ENCODE results near the gene DCXR.
A peak's percentile ranks its signal among the peaks of the same experiment; 100 is the strongest.

Gene DCXR

DNA sequence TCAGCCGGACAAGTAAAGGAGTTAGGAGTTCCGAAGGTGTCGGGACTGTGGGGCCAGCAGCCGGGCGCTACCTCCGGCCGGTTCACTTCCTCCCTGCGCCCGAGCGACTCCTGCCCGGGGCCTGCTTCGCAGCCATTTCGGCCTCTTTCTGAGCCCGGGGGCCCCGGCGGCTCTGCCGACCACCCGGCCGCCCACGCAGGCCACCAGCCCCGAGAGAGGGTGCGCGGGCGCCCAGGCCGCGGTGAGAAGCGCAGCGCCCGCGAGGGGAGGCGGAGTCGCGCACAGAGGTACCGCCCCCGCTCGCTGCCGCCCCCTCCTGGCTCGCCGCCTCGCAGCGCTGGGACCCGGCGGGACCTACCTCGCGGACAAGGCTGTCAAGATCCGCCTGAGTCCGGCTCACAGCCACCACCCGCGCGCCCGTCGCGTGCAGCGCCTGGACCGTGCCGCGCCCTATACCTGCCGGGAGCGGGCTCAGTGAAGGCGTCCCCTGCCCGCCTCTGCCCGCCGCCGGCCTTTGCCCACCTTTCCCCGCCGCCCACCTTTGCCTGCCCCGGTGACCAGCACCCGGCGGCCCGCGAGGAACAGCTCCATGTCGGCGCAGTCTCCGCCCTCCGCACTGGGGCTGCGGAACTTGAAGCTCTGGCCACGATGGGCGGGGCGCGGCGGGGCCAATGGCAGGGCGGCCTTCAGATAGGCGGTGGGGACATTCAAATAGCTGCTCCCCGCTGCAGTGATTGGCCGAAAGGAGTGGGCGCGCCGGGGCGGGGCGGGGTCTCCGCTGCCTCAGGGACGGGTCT, at the start of gene DCXR:
Gene DCXR (minus strand): TSS at position 606 of the 797 bp plus-strand sequence. CDS start 15 bp downstream, at position 591.
- DNase-seq, result peak; percentile 98

DNA sequence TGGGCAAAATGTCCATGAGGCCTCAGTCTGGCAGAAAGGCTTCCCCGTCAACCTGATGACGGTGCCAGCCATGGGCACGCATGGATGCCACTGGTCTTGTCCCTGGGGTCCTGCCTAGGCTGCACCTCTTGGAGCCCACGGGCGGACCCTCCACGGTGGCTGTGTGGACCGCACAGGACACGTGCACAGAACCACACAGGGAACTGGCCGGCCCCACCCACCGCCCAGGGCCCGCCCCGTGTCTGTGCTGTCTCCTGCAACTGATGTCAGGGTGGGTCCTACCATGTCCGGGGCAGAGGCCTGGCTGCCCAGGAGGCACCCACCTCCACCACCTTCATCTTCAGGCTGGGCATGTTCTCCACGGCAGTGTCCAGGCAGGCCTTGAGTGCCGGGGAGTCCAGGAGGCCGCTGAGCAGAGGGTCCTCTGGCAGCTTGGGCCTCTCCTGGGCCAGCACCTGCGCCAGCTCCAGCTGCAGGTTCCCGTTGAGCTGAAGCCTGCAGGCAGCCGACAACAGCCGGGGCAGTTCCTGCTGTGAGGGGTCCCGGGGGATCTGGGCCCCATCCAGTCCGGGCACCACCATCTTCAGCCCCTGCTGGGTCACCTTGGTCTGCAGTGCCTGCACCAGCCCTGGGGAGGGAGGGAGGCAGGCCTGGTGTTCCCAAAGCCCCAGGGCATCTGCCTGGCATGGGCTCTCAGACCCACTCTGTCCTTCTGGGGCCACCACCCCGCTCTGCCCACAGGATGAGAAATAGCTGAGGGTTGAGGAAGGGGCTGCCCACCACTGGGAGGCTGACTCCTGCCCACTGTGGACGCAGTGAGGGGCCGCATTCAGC, 48.7 kb upstream of the DCXR start:
- no peak for DNase-seq

DNA sequence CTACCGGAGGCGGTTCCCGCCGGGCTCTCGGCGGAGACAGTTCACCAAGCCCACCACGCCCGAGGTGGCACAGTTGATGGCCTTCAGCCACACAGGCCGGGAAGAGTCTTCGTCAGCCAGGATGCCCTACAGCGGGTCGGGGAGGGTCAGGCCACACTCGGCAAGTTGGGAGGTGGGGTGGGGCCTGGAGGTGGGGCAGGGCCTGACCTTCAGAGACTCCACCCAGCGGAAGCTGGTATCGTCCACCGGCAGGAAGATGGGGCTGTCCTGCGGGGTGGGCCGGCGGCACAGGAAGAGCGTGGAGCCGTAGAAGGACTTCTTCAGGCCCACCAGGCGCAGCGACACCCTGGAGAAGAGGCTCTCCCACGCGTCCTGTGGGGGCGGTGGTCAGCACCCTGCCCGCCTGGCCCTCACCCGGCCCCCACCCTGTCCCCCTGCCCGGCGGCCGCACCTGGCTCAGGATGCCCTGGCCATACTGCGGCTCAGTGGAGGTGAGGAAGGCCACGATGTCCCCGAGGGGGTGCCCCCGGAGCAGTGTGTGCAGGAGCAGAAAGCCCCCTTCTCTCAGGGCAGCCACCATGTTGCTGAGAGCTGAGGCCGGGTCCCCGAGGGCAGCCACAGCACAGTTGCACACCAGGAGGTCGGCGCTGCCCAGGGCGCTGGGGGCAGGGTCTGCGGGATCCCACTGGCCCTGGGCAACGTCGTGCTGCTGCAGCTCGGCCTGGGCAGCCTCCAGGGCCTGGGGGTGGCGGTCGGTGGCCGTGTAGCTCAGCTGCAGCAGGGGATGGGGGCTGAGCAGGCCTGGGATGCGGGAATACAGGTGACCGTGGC, 47.7 kb upstream of the DCXR start:
- no peak for DNase-seq

DNA sequence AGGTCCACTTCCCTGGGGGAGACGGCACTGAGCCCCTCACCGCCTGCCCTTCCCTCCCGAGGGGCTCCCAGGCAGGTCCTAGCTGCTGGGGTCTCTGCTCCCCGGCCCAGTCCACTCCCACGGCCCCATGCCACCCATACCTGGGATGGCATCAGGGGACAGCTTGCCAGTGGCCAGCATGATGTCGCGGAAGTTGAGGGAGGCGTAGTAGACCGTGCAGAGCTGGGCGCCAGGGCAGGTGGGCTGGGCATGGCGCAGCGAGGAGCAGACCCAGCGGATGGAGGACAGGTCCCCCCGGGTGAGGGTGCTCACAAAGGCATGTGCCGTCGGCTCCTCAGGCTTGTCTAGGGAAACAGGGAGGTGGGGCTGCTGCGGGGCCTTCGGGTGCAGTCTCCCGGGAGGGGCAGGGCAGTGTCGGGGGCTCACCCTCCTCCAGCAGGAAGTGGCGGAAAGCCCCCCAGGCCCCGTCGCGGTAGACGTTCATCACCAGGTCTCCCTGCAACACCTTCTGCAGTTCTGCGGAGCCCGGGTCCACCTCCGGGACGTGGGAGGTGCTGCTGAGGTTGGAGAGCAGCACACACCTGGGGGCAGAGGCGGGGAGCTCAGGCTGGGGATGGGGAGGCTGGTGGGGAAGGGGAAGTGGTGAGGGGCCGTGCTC, 47.0 kb upstream of the DCXR start:
- no peak for DNase-seq

DNA sequence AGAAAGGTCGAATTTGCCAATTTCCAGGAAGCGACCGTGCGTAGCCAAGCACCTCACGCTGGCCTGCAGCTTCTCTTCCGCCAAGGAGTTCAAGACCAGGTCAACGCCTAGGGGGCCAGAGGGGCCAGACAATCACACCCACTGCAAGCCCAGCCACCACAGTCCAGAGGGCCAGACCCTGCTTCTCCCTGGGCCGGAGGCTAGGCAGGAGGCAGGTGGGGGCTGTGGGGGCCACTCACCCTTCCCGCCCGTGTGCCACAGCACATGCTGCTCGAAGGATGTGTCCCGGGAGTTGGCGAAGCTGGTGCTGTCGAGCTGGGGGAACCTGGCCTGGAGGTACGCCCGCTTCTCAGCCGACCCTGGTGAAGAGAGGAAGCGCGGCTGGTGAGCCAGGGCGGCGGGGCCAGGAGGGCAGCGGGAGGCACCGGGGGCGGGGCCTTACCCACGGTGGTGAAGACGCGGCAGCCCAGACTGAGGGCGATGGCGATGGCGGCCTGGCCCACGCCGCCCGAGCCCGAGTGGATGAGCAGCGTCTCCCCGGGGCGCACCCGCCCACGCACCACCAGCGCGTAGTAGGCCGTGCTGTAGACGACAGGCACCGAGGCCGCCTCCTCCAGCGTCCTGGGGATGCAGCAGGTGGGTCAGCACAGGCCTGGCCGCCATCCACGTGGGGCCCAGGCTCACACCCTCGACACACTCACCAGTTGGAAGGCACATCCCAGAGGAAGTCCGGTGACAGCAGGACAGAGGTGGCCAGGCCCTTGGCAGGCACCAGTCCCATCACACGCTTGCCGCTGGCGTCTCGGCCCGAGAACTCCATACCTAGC, 46.2 kb upstream of the DCXR start:
- no peak for DNase-seq

DNA sequence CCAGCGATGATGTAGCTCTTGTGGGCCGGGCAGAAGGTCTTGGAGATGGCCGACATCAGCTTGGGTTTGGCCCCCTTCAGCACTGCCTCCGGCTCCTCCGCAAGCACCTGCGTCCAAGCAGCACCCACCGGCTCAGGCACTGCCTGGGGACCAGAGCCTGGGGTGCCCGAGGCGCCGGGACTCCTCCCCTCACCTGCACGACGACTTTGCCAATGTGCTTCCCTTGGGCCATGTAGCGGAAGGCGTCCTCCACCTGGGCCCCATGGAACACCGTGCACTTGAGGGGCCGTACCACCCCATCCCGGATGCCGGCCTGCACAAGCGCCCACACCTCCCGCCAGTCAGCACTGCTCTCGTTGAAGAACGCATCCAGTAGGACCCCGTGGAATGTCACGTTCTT, 45.5 kb upstream of the DCXR start:
- no peak for DNase-seq

DNA sequence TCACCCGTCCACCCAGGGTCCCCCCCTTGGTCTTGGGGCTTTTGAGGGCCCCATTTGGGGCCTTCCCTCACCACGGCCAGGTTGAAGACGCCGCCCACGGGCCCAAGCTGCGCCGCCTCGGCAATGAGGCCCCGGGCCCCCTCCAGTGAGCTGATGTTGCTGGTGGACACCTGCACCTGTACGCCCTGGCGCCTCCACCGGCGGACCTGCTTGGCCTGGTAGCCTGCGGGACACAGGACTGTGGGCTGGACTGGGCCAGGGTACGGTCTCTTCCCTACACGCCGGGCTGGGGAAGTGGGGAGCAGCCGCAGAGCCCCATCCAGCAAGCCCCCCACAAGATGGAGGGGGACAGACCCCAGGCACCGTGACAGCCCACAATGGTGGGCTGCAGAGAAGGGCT, 45.0 kb upstream of the DCXR start:
- no peak for DNase-seq

DNA sequence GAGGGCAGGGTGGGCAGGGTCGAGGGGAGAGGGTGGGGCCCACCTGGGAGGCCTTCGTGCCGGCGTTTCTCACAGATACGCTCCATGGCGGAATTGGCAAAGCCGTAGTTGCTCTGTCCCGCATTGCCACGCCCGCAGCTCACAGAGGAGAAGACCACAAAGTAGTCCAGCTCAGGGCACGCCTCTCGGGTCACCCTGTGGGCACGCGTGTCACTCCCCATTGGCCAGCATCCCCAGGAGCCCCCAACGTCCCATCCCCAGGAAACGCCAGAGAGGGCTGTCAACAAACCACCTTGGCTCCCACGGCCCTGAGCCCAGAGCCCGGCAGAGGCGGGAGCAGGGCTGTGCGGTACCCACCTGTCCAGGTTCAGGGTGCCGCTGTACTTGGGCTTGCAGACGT, 44.5 kb upstream of the DCXR start:
- DNase-seq, result no peak

DNA sequence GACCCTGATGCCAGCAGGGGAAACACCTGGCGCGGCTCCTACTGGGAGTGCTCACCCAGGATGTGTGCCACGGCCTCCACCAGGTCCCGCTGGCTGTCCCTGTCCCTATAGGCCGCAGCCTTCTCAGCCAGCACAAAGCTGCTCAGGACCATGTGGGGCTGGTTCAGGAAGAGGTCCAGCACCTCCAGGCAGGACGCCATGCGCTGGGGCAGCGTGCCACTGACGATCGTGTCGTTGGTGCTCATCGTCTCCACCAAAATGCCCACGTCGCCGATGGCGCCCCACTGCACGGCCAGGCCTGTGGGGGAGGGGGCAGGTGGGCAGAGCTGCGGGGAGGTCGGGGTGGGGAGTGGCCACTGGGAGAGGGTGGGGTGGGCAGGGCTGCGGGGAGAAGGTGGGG, 44.0 kb upstream of the DCXR start:
- DNase-seq, result no peak

DNA sequence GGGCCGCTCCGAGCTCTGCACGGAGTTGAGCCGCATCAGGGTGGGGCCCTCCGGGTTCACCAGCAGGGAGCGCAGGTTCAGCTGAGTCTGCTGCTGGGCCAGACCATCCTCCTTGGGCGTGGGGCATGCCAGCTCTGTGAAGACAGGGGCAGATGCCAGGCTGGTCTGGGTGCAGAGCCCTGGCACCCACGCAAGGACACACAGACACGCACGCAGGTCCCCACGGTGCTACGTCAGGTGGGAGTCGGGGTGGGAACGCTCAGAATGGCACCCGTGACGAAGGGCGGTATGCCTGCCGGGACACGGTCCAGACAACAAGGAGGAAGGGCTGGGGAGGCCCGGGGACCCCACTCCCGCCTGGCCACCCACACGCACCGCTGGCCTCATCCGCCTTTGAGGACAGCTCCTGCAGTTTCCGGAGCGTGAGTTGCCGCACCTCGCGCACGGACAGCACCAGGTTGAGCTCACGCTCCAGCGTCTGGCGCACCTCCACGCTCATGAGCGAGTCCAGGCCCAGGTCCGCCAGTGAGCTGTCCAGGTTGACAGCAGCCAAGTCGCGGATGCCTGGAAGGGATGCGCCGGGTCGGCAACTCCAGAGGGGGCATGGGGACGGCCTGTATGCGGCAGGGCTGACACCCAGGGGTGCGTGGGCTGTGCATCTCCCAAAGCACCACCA, 43.4 kb upstream of the DCXR start:
- no peak for DNase-seq

DNA sequence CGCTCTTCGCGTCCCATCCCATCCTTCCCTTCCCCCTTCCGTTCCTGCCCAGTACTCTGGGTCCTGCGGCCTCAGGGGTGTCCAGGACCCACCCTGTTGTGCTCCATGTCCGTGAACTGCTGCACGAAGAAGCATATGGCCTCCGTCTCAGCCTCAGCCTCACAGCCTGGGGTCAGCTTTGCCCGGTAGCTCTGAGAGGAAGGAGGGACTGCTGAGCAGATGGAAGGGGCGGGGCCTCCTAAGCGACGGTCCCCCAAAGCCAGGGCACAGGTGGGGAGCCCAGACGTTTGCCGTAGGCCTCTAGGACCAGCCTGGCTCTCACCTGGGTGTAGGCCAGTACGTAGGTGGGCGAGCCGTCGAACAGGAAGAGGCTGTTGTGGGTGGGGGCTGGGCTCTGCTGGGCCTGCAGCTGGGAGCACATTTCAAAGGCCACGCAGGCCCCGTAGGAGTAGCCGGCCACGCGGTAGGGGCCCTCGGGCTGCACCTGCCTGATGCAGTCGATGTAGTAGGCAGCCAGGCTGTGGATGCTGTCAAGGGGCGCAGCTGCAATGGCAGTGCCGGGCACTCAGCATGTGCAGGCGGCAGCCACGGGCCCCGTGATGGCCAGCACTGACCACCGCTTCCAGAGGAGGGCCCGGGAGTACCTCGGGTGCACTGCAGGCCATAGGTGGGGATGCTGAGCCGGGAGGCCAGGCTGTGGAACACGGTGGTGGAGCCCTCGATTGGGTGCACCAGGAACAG, 42.7 kb upstream of the DCXR start:
- DNase-seq, result no peak

DNA sequence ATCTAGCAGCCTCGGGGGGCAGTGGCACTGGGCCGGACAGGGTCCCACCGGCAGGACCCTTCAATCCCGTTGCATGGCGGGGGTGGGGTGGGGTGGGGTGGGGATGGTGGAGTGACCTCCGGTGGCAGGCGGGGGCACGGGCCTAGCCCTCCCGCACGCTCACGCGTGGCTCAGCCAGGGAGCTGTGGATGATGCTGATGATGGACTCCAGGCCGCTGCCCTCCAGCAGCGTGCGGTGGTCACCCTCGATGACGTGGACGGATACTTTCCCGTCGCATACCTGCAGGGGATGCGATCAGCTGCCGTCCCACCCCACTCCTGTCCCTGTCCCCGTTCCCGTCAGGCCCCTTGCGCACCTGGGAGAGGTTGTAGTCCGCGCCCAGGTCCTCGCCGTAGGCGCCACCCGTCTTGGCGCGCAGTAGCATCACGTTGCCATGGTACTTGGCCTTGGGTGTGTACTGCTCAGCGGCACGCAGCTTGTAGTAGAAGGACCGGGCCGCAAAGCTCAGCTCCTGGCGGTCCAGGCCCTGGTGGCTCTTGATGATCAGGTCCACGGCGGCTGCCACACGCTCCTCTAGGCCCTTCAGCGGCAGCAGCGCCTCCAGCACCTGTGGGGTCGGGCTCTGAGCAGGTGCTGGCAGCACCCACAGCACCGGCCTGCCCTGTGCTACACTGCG, 41.6 kb upstream of the DCXR start:
- no peak for DNase-seq

DNA sequence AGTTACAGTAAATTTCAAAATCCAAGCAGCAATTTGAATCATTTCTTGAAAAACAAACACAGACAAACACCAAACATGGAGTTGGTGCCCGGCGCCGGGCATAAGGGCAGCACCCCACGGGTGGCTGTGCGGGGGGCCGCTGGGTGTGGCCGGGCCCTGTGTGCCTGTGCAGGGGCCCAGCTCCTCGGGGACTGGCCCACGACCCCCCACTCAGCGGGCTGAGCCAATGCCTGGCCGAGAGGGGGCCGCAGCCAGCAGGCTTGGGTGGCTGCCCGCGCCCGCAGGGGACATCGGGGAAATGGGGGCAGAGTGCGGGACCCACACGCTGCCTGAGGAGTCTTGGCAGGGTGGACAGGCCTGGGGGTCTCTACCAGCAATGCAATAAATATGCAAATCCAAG, 40.9 kb upstream of the DCXR start:
- no peak for DNase-seq

DNA sequence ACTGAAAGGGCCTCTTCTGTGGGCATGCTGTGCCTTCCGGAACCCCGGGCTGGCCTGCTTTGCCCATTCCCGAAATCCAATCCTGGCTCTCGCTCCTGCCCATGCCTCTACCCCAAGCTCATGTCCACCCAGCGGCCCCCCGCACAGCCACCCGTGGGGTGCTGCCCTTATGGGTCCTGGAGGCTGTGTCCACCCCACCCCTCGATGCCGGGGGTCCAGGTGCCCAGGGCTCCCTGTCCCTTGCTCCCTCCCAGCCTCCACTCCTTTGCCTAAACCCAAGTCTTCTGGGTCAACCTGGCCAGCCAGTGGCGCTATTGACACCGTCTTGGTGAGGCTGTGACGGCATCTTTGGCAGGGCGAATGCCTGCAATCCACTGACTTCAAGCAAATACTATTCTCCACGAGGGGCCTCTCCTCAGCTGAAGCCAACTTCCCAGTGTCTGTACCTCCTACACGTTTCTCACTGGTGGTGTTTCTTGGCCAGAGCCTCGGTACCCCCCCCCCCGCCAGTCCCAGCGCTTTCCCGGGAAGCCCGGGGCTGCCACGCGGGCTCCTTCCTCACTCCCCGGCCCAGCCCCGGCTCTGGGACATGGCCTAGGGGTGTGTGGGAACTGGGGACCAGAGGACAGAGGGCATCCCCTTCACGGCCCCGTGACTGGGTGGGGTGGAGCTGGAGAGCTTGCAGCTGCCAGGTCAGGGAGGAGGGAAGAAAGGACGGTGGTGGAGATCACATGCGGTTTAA, 40.3 kb upstream of the DCXR start:
- no peak for DNase-seq

DNA sequence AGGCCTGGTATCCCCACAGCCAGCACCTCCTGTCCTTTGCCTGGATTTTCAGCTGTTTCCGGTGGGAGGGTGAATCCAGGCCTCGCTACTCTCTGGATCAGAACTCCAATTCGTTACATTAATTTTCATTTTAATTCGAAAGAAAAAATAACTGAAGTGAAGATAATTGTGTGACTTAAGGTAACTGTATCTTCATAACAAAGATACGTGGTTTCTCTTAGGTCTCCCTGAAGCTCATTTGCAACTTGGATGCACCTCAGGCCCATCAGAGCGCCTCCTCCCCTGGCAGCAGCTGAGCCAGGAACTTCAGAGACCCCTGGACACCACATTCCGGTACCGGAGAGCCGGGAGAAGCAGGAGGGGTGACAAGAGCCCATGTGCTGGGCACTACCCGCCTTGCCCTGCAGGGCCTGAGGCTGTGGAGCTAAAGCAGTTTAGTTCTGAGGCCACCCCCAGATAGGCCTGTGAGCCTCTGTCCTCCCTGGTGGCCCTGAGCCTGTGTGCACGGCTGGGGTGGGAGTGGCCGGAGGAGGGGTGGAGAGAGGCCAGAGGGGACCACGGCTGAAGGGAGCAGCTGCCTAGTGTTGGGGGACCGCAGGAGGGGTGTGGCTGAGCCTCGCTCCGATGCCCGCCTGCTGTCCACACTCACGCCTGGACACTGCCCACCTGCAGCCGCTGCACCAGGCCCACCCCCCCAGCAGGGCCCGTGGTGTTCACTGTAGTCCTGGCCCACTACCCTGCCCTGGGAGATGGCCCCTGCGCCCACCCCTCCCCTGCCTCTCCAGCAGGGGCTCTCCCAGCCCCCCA, 39.5 kb upstream of the DCXR start:
- DNase-seq, result no peak

DNA sequence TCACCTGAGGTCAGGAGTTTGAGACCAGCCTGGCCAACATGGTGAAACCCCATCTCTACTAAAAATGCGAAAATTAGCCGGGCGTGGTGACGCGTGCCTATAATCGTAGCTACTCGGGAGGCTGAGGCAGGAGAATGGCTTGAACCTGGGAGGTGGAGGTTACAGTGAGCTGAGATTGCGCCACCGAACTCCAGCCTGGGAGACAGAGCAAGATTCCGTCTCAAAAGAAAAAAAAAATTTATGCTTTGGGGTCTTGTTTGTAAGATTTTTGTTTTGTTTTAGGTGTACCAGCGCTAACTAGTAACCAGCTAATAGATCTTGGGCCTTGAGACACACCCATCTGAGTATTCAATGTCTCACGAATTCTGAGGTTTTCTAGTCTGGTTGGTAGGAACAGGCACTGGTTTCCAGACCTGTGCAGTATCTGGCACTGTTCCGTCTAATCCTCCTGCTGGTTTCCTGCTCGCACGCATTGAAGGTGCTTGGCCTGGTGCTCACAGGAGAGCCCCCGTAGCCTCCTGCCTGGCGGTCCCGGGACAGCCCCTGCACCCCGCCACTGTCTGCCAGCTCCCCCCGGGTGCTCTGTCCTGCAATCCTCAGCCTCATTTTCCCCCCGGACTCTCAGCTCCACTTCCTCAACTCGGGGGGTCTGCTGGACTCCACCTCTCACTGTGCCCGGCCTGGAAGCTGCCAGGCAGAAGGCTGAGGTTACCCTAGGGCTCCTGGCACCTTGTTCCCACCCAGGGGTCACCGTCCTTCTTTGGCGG, 38.7 kb upstream of the DCXR start:
- DNase-seq, result no peak

DNA sequence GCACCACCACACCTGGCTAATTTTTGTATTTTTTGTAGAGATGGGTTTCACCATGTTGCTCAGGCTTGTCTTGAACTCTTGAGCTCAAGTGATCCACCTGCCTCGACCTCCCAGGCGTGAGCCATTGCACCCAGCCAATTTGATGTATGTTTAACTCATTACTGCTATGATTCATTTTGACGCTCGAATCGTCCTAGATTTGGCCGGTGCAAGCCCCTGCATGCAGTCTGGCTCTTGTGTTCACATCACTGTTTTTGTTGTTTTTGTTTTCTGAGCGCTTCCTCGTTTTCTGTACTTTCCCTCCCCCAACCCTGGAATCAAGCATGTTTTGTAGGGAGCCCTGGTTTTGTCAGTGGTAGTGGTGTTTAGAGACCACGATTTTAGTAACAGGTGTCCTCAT, 35.9 kb upstream of the DCXR start:
- DNase-seq, result no peak

DNA sequence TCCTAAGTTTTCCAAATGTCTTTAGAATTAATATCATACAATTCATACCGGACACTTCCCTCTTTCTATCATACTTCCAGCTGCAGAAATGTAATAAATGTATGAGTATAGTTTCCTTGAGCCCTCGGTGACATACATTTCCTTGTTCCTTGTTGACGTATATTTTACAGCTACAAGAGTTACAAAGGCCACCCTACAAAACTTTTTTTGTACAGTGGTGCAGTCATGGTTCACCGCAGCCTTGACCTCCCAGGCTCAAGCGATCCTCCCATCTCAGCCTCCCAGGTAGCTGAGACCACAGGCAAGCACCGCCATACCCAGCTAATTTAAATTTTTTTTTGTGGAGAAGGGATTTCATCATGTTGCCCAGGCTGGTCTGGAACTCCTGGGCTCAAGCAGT, 35.3 kb upstream of the DCXR start:
- no peak for DNase-seq

All from NCI-H774 (cell line).